Endodermal cell (in vitro differentiated cells): ENCODE results near the gene ANP32A. TPM values are rescaled to one million over a fixed set of nuclear protein-coding genes. Genes with fewer than 3 reads are reported as not detected.

Experiments
- DNase-seq: peaks from one replicate; pipeline ENCODE4 v3.0.0-alpha.2; 2017
- H3K27ac ChIP-seq: 2 replicates; pipeline ENCODE4 v1.5.1; 2013; ENCODE audit warnings: mild to moderate bottlenecking, low read depth, low read length, moderate library complexity
- H3K27me3 ChIP-seq: 2 replicates; pipeline ENCODE4 v1.6.1; 2013; ENCODE audit warnings: mild to moderate bottlenecking, low read length, moderate library complexity; ENCODE audit not compliant: insufficient read depth, control insufficient read depth, poor library complexity, severe bottlenecking
- H3K36me3 ChIP-seq: 2 replicates; pipeline ENCODE4 v1.7.0; 2013; ENCODE audit warnings: mild to moderate bottlenecking, low read length, moderate library complexity; ENCODE audit not compliant: control insufficient read depth, insufficient read depth
- H3K4me1 ChIP-seq: one replicate; pipeline ENCODE4 v1.7.0; 2013; ENCODE audit warnings: low read length; ENCODE audit not compliant: control insufficient read depth, insufficient read depth
- H3K4me3 ChIP-seq: 2 replicates; pipeline ENCODE4 v1.5.1; 2013; ENCODE audit warnings: mild to moderate bottlenecking, low read length, moderate library complexity
- H3K9ac ChIP-seq: 2 replicates; pipeline ENCODE4 v1.6.1; 2013; ENCODE audit warnings: mild to moderate bottlenecking, low read length, moderate library complexity; ENCODE audit not compliant: poor library complexity, severe bottlenecking; ENCODE audit errors: extremely low read depth
- H3K9me3 ChIP-seq: 2 replicates; pipeline ENCODE4 v1.6.1; 2013; ENCODE audit warnings: mild to moderate bottlenecking, low read length, moderate library complexity; ENCODE audit not compliant: control insufficient read depth
- H3K27ac Mint-ChIP-seq: 2 replicates; pipeline ENCODE4 v1.8.0; 2020; ENCODE audit warnings: mixed read lengths
- H3K27me3 Mint-ChIP-seq: 2 replicates; pipeline ENCODE4 v1.8.0; 2021; ENCODE audit warnings: mild to moderate bottlenecking, mixed read lengths; ENCODE audit not compliant: insufficient read depth
- H3K36me3 Mint-ChIP-seq: 2 replicates; pipeline ENCODE4 v1.8.0; 2020; ENCODE audit warnings: low read depth, mixed read lengths
- H3K4me1 Mint-ChIP-seq: 2 replicates; pipeline ENCODE4 v1.8.0; 2020; ENCODE audit warnings: mixed read lengths
- H3K4me3 Mint-ChIP-seq: 2 replicates; pipeline ENCODE4 v1.8.0; 2020; ENCODE audit warnings: mild to moderate bottlenecking, moderate library complexity, mixed read lengths
- H3K9me3 Mint-ChIP-seq: 2 replicates; pipeline ENCODE4 v1.8.0; 2020; ENCODE audit warnings: mild to moderate bottlenecking, mixed read lengths
- WGBS, 2 experiments: methylation state at CpG; one replicate each; pipeline versions ENCODE4 v1.1.5 to v1.1.7; 2013; ENCODE audit warnings: missing lambda C conversion rate in 2 of 2, mixed read lengths in 1 of 2; ENCODE audit not compliant: insufficient coverage in 1 of 2, insufficient read length in 1 of 2; 5-methylcytosine and 5-hydroxymethylcytosine counted together
- total RNA-seq, 2 donors: library from RNA; stranded (reverse); fragmentation: NEBNext Ultra II Directional in 1 of 2; extraction: Animal tissue kit (Norgen Biotek cat#: 25700) in 1 of 2; gene quantifications; 2 replicates in 1 of 2; 3 replicates in 1 of 2; pipeline ENCODE4 v1.2.1, GENCODE V29; 2021
- TF ChIP-seq, protein P1 (sequence below): fragments of 200-600 bp; sonication (generic); conservative IDR thresholded peaks from 2 replicates; pipeline ENCODE4 v1.5.0; 2021; ENCODE audit warnings: antibody characterized with exemption, mild to moderate bottlenecking

Gene ANP32A
- total RNA-seq, 2 donors from 2014 or later: 346 to 385 TPM

DNA sequence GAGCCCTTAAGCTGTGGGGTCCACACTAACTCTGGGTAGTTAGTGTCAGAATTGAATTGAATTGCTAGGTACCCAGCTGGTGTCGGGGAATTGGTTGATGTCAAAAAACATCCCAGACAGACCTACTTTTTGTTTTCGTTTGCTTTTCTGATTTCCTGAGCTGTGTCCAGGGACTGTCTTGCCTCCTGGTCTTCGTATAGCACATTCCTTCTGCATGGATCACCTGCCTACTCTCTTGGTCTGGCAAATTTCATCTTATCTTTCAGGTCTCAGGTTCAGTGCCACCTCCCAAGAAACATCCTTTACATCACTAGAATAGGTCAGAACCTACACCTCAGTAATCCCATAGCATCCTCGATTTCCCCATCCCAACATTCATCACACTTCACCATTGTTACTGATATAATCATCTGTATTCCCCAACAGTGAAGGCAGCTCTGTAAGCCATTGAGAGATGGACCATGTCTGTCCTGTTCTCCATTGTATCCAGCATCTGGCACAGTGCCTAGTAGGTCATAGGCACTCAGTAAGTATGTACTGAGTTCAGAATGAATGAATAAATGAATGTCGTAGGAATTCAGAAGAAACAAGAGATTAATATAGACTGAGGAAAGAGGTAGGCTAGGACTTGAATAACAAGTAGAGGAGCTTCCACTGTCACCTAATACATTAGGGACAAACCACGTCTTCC is 81.2 kb downstream of the ANP32A start:
- H3K27me3 Mint-ChIP-seq: peaks cover 8% of the 10 kb centered on the region
- 92% methylated on average over 6 of the region's 6 CpGs for WGBS, 2 experiments
- peaks cover 20% of the 10 kb centered on the region for H3K9me3 ChIP-seq
- no peak overlapping the region for H3K4me3 ChIP-seq
- no peak overlapping the region for H3K27ac ChIP-seq
- no peaks in the 10 kb centered on the region for H3K4me1 ChIP-seq
- DNase-seq: no peak
- no peaks in the 10 kb centered on the region for H3K9me3 Mint-ChIP-seq
- TF ChIP-seq, protein P1, sequence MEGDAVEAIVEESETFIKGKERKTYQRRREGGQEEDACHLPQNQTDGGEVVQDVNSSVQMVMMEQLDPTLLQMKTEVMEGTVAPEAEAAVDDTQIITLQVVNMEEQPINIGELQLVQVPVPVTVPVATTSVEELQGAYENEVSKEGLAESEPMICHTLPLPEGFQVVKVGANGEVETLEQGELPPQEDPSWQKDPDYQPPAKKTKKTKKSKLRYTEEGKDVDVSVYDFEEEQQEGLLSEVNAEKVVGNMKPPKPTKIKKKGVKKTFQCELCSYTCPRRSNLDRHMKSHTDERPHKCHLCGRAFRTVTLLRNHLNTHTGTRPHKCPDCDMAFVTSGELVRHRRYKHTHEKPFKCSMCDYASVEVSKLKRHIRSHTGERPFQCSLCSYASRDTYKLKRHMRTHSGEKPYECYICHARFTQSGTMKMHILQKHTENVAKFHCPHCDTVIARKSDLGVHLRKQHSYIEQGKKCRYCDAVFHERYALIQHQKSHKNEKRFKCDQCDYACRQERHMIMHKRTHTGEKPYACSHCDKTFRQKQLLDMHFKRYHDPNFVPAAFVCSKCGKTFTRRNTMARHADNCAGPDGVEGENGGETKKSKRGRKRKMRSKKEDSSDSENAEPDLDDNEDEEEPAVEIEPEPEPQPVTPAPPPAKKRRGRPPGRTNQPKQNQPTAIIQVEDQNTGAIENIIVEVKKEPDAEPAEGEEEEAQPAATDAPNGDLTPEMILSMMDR: no peak
- H3K27ac Mint-ChIP-seq: no peak overlapping the region
- H3K4me3 Mint-ChIP-seq: no peak overlapping the region
- H3K36me3 ChIP-seq: no peaks in the 10 kb centered on the region
- no peak overlapping the region for H3K9ac ChIP-seq
- no peaks in the 10 kb centered on the region for H3K27me3 ChIP-seq
- H3K4me1 Mint-ChIP-seq: peaks cover 13% of the 10 kb centered on the region
- H3K36me3 Mint-ChIP-seq: no peaks in the 10 kb centered on the region

DNA sequence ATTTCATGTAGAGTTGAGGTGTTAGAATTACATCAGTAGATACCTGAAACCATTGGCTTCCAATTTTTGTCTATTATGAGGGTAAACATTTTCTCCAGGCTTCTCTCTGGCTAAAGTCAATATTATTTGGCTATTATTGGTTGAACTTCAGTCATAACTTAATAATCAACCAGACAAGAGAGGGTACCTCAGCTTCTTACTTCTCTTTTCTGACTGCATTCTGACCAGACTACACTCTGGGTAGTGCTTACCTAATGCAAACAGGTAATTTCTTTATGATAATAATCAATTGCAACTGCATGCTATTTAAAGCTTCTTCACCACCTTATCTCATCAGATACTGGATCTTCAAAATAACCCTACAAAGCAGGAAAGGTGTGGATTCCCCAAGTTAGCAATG is 85.1 kb downstream of the ANP32A start:
- no peak for DNase-seq
- no peaks in the 10 kb centered on the region for H3K36me3 Mint-ChIP-seq
- H3K36me3 ChIP-seq: no peaks in the 10 kb centered on the region
- peaks cover 11% of the 10 kb centered on the region for H3K4me1 ChIP-seq
- H3K4me1 Mint-ChIP-seq: peaks cover 40% of the 10 kb centered on the region
- no peak overlapping the region for H3K4me3 Mint-ChIP-seq
- H3K27ac Mint-ChIP-seq: no peak overlapping the region
- no peak overlapping the region for H3K27ac ChIP-seq
- peak overlapping the region; percentile 26 for H3K4me3 ChIP-seq
- peaks cover 8% of the 10 kb centered on the region for H3K27me3 Mint-ChIP-seq
- no peak overlapping the region for H3K9ac ChIP-seq
- H3K9me3 Mint-ChIP-seq: no peaks in the 10 kb centered on the region
- peaks cover 20% of the 10 kb centered on the region for H3K9me3 ChIP-seq
- TF ChIP-seq, protein P1: no peak
- no peaks in the 10 kb centered on the region for H3K27me3 ChIP-seq

DNA sequence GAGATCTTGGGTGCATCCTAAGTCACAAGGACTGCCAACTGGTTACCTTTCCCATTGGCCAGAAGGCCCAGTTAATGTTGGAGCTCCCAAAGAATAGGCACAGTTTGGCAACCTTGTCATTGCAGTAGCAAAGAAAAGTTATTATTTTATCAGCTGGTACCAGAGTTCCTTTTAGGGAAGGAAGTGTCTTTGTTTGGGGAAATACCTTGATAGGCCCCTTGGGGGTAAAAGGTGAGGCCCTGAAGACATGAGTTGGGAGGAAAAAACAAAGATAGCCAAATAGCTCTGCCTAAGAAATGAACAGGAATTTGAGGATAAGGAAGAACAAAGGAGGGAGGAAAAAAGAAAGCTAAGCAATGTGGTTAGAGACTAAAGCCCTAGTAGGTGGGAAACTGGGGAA is 85.8 kb downstream of the ANP32A start:
- no peak for DNase-seq
- Mint-ChIP-seq H3K36me3 (no peaks in the 10 kb centered on the region), H3K9me3 (no peaks in the 10 kb centered on the region), H3K4me1 (peaks cover 46% of the 10 kb centered on the region), H3K4me3 (no peak overlapping the region), H3K27ac (no peak overlapping the region), H3K27me3 (peaks cover 2% of the 10 kb centered on the region)
- Histone ChIP-seq H3K9me3 (peaks cover 20% of the 10 kb centered on the region), H3K4me3 (peak overlapping the region; percentile 25), H3K4me1 (peaks cover 12% of the 10 kb centered on the region), H3K36me3 (no peaks in the 10 kb centered on the region), H3K9ac (no peak overlapping the region), H3K27me3 (no peaks in the 10 kb centered on the region), H3K27ac (no peak overlapping the region)
- TF ChIP-seq, protein P1: no peak
